NT2/D1 (cell line): ENCODE results near the gene LAMB1.
"Not testable (repeated sequence)": the region's sequence is repeated elsewhere in the genome, so short reads cannot be mapped to it uniquely, and the experiment has no call there.

Experiments
- DNase-seq: peaks from one replicate; pipeline ENCODE4 v3.0.0-alpha.2; 2011; ENCODE audit warnings: low read depth, low spot score
- H3K27me3 ChIP-seq: 2 replicates; pipeline ENCODE4 v1.6.0; 2011; ENCODE audit warnings: mild to moderate bottlenecking; ENCODE audit not compliant: insufficient read length, insufficient read depth
- H3K36me3 ChIP-seq: 2 replicates; pipeline ENCODE4 v1.6.1; 2011; ENCODE audit warnings: mild to moderate bottlenecking, low read length, mixed read lengths; ENCODE audit not compliant: insufficient read depth, insufficient read length
- H3K4me1 ChIP-seq: 2 replicates; pipeline ENCODE4 v1.5.1; 2011; ENCODE audit not compliant: insufficient read depth, insufficient read length
- H3K4me3 ChIP-seq: 2 replicates; pipeline ENCODE4 v1.5.1; 2011; ENCODE audit warnings: low read depth; ENCODE audit not compliant: insufficient read length
- H3K9ac ChIP-seq: 2 replicates; pipeline ENCODE4 v1.6.0; 2011; ENCODE audit warnings: low read depth; ENCODE audit not compliant: insufficient read length
- H3K9me3 ChIP-seq: 2 replicates; pipeline ENCODE4 v1.5.1; 2011; ENCODE audit warnings: mild to moderate bottlenecking, low read length; ENCODE audit not compliant: insufficient read depth
- SUZ12 ChIP-seq: IDR thresholded peaks from 2 replicates; pipeline ENCODE4 v1.6.1; 2011; ENCODE audit not compliant: insufficient read length, insufficient read depth; ENCODE audit errors: extremely low read depth
- YY1 ChIP-seq: IDR thresholded peaks from 2 replicates; pipeline ENCODE4 v1.6.1; 2011; ENCODE audit not compliant: insufficient read length, insufficient read depth
- ZNF274 ChIP-seq: IDR thresholded peaks from 2 replicates; pipeline ENCODE4 v1.6.1; 2011; ENCODE audit warnings: mild to moderate bottlenecking, low read depth, low read length

LAMB1 gene

GRCh38 chr7:108044345-108044744, 41.4 kb upstream of the LAMB1 start:
- Histone ChIP-seq H3K9ac (no peak overlapping the region), H3K4me3 (no peak overlapping the region), H3K4me1 (no peaks in the 10 kb centered on the region), H3K27me3 (no peaks in the 10 kb centered on the region), H3K9me3 (no peaks in the 10 kb centered on the region), H3K36me3 (no peaks in the 10 kb centered on the region)
- no peak for DNase-seq
- no peak for TF ChIP-seq YY1
- TF ChIP-seq ZNF274 = no peak
- no peak for TF ChIP-seq SUZ12

GRCh38 chr7:108038986-108039385, 36.0 kb upstream of the LAMB1 start:
- DNase-seq = no peak
- Histone ChIP-seq H3K9me3 (no peaks in the 10 kb centered on the region), H3K36me3 (no peaks in the 10 kb centered on the region), H3K4me1 (no peaks in the 10 kb centered on the region), H3K27me3 (no peaks in the 10 kb centered on the region), H3K4me3 (no peak overlapping the region), H3K9ac (no peak overlapping the region)
- TF ChIP-seq YY1 (no peak), ZNF274 (no peak), SUZ12 (no peak)

- Histone ChIP-seq H3K4me3 (no peak overlapping the region), H3K9me3 (no peaks in the 10 kb centered on the region), H3K36me3 (no peaks in the 10 kb centered on the region), H3K27me3 (no peaks in the 10 kb centered on the region), H3K9ac (no peak overlapping the region), H3K4me1 (no peaks in the 10 kb centered on the region)
- no peak for DNase-seq
- TF ChIP-seq YY1 (no peak), SUZ12 (no peak), ZNF274 (no peak)
Measured at GRCh38 chr7:108037741-108038140, 34.8 kb upstream of the LAMB1 start.

DNA sequence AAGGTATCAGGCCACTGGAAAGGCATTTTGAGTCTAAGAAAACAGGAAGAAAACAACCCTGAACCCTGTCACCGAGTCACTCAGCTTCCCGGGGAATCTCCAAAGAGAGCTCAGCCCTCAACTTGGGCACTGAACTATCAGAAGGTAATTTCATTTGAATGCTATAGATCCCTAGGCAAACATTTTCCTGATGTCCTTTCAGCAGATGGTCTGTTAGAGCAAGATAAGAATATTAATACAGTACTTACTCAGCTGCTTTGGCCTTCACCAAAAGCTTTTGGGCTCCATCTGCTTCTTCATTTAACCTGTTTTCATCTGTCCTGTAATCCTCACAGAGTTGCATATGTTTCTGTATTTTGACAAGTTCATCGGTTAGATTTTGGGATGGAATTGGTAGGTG, 34.2 kb upstream of the LAMB1 start:
- H3K27me3 ChIP-seq = no peaks in the 10 kb centered on the region
- H3K9me3 ChIP-seq = no peaks in the 10 kb centered on the region
- no peaks in the 10 kb centered on the region for H3K36me3 ChIP-seq
- H3K4me3 ChIP-seq = no peak overlapping the region
- TF ChIP-seq YY1 (no peak), SUZ12 (no peak), ZNF274 (no peak)
- no peak overlapping the region for H3K9ac ChIP-seq
- DNase-seq = no peak
- no peaks in the 10 kb centered on the region for H3K4me1 ChIP-seq

GRCh38 chr7:108034586-108034985, 31.6 kb upstream of the LAMB1 start:
- TF ChIP-seq ZNF274 = no peak
- TF ChIP-seq SUZ12 = no peak
- no peak for TF ChIP-seq YY1
- H3K9ac ChIP-seq = peak overlapping the region; percentile 10
- DNase-seq = peak; percentile 63

GRCh38 chr7:108033776-108034497, 31.0 kb upstream of the LAMB1 start:
- Histone ChIP-seq H3K4me1 (no peaks in the 10 kb centered on the region), H3K9ac (no peak overlapping the region), H3K4me3 (no peak overlapping the region), H3K9me3 (no peaks in the 10 kb centered on the region), H3K36me3 (no peaks in the 10 kb centered on the region), H3K27me3 (no peaks in the 10 kb centered on the region)
- TF ChIP-seq SUZ12 (no peak), ZNF274 (no peak), YY1 (no peak)
- no peak for DNase-seq

More at GRCh38 chr7:108034586-108034985, 31.6 kb upstream of the LAMB1 start:
- Histone ChIP-seq H3K36me3 (no peaks in the 10 kb centered on the region), H3K4me1 (no peaks in the 10 kb centered on the region), H3K27me3 (no peaks in the 10 kb centered on the region), H3K9me3 (no peaks in the 10 kb centered on the region), H3K4me3 (no peak overlapping the region)

DNA sequence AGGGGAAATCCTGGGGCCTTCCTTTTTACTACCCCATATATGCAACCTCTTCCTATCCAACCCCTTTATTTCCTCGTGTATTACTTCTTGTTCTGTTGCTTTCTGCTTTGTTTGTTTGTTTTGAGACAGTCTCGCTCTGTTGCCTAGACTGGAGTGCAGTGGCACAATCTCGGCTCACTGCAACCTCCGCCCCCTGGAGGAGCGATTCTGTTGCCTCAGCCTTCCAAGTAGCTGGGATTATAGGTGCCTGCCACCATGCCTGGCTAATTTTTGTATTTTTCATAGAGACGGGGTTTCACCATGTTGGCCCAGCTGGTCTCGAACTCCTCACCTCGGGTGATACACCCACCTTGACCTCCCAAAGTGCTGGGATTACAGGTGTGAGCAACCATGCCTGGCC, 30.3 kb upstream of the LAMB1 start:
- not testable (repeated sequence) for H3K9ac ChIP-seq, H3K4me3 ChIP-seq, H3K9me3 ChIP-seq, H3K36me3 ChIP-seq, H3K27me3 ChIP-seq, DNase-seq, H3K4me1 ChIP-seq

GRCh38 chr7:108030516-108030915, 27.6 kb upstream of the LAMB1 start:
- H3K4me3 ChIP-seq = no peak overlapping the region
- no peaks in the 10 kb centered on the region for H3K4me1 ChIP-seq
- no peak overlapping the region for H3K9ac ChIP-seq
- no peak for TF ChIP-seq ZNF274
- TF ChIP-seq YY1 = no peak
- no peak for TF ChIP-seq SUZ12
- H3K27me3 ChIP-seq = no peaks in the 10 kb centered on the region
- no peak for DNase-seq
- H3K9me3 ChIP-seq = no peaks in the 10 kb centered on the region
- H3K36me3 ChIP-seq = no peaks in the 10 kb centered on the region
